GM23248 (cell line): ENCODE measurements around the gene DENND11.

Experiments
- EZH2 ChIP-seq: fragments of 200-600 bp; sonication (generic); IDR thresholded peaks from 2 replicates; pipeline ENCODE4 v1.6.1; 2018; ENCODE audit warnings: antibody characterized with exemption, mild to moderate bottlenecking; ENCODE audit not compliant: insufficient read depth, poor library complexity, severe bottlenecking
- EZH2phosphoT487 ChIP-seq: fragments of 200-600 bp; sonication (generic); IDR thresholded peaks from 2 replicates; pipeline ENCODE4 v1.6.1; 2018; ENCODE audit warnings: antibody characterized with exemption, moderate library complexity, mild to moderate bottlenecking, low read depth; ENCODE audit not compliant: insufficient read depth

- TF ChIP-seq EZH2phosphoT487, result no peak
- TF ChIP-seq EZH2, result no peak
Measured at GRCh38 chr7:141702047-141702567, at the start of gene DENND11.
